NCI-H460 (cell line): ENCODE results near the gene ZNF320. TPM values are rescaled to one million over a fixed set of nuclear protein-coding genes. Genes with fewer than 3 reads are reported as not detected.

Source experiments
- small RNA-seq, 2 experiments: library from RNA; depleted of rRNA; stranded (forward); fragments of <200 nt; gene quantifications; one replicate each; pipeline ENCODE3, GENCODE V24; 2014
- total RNA-seq: library from RNA; depleted of rRNA; stranded (reverse); fragments of >200 nt; shearing (Covaris generic); gene quantifications from 2 replicates; pipeline ENCODE4 v1.2.3, GENCODE V29; 2014; rRNA removed

The ZNF320 gene
- total RNA-seq, 1 experiment from 2014 or later, result 4.8 TPM

Small RNAs within 50 kb of the gene (small RNA-seq; reads per million reads assigned to genes)
- gene ZNF320, result 0.04 to 0.06 reads per million in 2 experiments

Other genes with a start within 250 kb of the ZNF320 start
- gene ZNF611, start 162.6 kb downstream of the ZNF320 start, total RNA-seq, result 8.2 and 10.5 TPM in 2 replicates
- gene ZNF600, start 110.8 kb downstream of the ZNF320 start, total RNA-seq, result 5.7 and 7.9 TPM in 2 replicates
- 20.0 and 24.0 TPM in 2 replicates for gene ZNF28, start 76.0 kb downstream of the ZNF320 start, total RNA-seq
- 31.3 and 32.8 TPM in 2 replicates for gene ZNF468, start 40.0 kb downstream of the ZNF320 start, total RNA-seq
- 3.4 and 4.1 TPM in 2 replicates for gene ZNF888, start 25.8 kb upstream of the ZNF320 start, total RNA-seq
- gene ZNF816, start 65.2 kb upstream of the ZNF320 start, total RNA-seq, result 5.1 and 6.9 TPM in 2 replicates
- gene ERVV-1, start 116.3 kb upstream of the ZNF320 start, total RNA-seq, result not detected in 2 replicates
- not detected in 2 replicates for gene ERVV-2, start 147.1 kb upstream of the ZNF320 start, total RNA-seq
- gene ZNF160, start 205.8 kb upstream of the ZNF320 start, total RNA-seq, result 11.9 and 14.9 TPM in 2 replicates
- gene ZNF415, start 235.3 kb upstream of the ZNF320 start, total RNA-seq, result not detected in 2 replicates